Fibroblast of pulmonary artery (primary cell): ENCODE results near the gene MAPK4.

Experiments
- DNase-seq: peaks from one replicate; pipeline ENCODE4 v3.0.0-alpha.2; 2010; ENCODE audit warnings: low read depth
- H3K4me3 ChIP-seq: replicated peaks from 2 replicates; pipeline ENCODE4 v1.5.1; 2011; ENCODE audit warnings: low read depth, mild to moderate bottlenecking, control low read depth, low read length, moderate library complexity
- TF ChIP-seq, protein P1 (sequence below): IDR thresholded peaks from 2 replicates; pipeline ENCODE4 v1.5.1; 2011; ENCODE audit warnings: mild to moderate bottlenecking, control low read depth, low read length, inconsistent platforms; ENCODE audit errors: missing control alignments

Gene MAPK4

DNA sequence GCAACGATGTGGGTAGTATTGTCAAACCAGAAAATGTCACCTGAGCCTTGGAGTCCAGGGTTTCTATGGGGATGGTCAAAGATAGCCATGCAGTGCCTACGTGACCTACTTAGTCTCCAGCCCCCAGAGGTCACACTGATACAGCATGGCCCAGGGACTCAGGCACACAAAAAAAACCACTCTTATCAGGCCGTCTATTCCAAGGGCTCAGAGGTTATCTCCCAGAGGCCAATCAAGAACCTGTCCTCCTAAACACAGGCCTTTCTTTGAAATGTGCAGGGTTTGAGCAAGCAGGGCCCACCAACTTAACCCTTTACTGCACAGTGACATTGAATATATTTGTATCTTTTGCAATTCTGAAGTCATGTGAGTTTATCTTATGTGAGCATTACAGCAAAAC lies 177.2 kb downstream of the MAPK4 start:
- DNase-seq = no peak
- no peak overlapping the region for H3K4me3 ChIP-seq
- TF ChIP-seq, protein P1, sequence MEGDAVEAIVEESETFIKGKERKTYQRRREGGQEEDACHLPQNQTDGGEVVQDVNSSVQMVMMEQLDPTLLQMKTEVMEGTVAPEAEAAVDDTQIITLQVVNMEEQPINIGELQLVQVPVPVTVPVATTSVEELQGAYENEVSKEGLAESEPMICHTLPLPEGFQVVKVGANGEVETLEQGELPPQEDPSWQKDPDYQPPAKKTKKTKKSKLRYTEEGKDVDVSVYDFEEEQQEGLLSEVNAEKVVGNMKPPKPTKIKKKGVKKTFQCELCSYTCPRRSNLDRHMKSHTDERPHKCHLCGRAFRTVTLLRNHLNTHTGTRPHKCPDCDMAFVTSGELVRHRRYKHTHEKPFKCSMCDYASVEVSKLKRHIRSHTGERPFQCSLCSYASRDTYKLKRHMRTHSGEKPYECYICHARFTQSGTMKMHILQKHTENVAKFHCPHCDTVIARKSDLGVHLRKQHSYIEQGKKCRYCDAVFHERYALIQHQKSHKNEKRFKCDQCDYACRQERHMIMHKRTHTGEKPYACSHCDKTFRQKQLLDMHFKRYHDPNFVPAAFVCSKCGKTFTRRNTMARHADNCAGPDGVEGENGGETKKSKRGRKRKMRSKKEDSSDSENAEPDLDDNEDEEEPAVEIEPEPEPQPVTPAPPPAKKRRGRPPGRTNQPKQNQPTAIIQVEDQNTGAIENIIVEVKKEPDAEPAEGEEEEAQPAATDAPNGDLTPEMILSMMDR = no peak

DNA sequence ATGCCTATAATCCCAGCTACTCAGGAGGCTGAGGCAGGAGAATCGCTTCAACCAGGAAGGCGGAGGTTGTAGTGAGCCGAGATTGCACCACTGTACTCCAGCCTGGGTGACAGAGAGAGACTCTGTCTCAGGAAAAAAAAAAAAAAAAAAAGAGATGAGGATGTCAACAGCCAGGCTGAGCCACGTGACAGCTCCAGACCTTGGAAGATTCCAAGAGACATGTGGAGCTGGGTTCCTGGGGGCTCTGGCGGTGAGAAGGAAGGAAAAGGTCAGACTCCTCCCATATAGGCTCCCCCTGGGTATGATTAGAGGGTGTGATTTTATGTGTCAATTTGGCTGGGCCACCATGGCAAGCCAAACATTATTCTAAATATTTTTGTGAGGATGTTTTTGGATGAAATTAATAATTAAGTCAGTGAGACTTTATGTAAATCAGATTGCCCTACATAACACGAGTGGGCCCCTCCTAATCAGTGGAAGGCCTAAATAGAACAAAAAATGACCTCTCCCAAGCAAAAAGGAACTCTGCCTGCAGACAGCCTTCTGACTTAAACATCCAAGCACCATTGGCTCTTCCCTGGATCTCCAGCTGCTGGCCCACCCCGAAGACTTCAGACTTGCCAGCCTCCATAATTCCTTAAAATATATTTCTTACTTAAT lies 178.3 kb downstream of the MAPK4 start:
- no peak for DNase-seq
- TF ChIP-seq, protein P1 = no peak
- no peak overlapping the region for H3K4me3 ChIP-seq

DNA sequence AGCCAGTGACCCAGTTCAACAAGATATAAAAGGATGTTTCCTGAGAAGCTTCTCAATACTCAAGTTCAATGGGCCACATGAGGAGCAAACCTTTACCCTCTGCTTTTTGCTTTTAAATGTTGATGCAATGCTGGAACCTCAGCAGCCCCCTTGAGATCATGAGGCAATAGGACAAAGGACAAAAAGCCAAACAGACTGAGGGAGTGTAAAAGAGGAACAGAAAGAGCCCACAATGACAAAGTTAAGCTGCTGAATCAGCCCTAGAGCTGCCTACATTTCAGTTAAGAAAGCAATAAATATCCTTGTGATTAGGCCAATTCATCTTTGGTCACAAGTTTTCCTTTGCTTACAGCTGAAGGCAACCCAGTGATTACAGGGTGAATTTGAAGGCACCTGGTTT lies 183.1 kb downstream of the MAPK4 start:
- DNase-seq = no peak
- TF ChIP-seq, protein P1 = no peak
- H3K4me3 ChIP-seq = no peak overlapping the region

DNA sequence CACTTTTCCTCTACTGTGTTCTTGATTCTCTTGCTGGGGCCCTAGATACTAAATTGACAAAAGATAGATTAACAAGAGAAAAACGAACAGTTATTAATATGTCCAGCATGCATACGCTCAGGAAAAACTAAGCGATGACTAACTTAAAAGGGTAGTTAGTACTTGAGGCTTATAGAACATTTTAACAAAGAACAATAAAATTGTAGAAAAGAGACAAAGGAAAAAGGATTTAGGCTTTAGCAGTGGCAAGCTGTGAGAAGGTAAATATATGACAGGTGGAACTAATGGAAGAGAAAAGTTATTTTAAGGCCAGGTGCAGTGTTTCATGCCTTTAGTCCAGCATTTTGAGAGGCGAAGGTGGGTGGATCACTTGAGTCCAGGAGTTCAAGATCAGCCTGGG lies 184.4 kb downstream of the MAPK4 start:
- H3K4me3 ChIP-seq = no peak overlapping the region
- TF ChIP-seq, protein P1 = no peak
- DNase-seq = no peak

DNA sequence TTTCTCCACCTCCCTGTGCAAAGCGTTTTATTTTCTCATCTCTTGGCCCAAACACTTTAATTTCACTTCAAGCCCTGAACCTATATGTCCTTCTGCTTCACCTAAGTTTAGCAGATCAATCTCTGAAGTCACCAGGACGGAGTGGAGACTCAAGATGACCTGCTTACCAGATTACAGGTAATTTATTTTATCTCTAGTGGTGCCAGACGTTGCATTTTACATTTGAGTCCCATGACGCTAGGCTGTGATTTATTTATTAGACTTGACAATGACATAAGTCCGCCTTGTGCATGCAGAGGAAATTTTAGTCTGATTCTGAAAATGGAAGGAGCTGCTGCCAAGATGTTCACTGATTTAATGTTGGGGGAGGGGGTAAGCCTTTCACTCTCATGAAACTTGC lies 186.1 kb downstream of the MAPK4 start:
- DNase-seq = no peak
- no peak overlapping the region for H3K4me3 ChIP-seq
- TF ChIP-seq, protein P1 = no peak

DNA sequence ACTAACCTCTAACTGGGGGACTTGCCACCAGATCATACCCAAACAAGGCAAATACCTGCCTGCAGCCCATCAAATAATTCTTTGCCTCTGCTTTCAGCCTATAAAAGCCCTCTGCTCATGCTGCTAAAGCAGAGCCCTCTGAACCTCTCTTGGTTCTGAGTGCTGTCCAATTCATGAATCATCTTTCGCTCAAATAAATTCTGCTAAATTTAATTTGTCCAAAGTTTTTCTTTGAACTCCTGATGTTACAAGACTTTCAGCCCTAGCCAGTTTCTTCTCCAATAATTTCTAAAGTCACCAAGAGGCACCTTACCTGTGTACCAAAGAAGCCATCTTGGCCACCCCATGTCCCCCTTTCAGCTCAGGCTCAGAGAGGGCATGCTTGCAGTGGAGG lies 188.0 kb downstream of the MAPK4 start:
- H3K4me3 ChIP-seq = no peak overlapping the region
- no peak for DNase-seq
- TF ChIP-seq, protein P1 = no peak
